Stimulated activated CD8-positive, alpha-beta memory T cell treated with anti-CD3 and anti-CD28 coated beads, Interleukin-4, amount 100 ng/mL, for 1 hour (primary cell): Measurements from ENCODE around the gene DDIT3.

Source experiments
- DNase-seq, 2 donors: peaks; one replicate each; pipeline ENCODE4 v3.0.0-alpha.2; 2020; ENCODE audit warnings: low read depth in 2 of 2, low spot score in 1 of 2

Gene DDIT3

DNA sequence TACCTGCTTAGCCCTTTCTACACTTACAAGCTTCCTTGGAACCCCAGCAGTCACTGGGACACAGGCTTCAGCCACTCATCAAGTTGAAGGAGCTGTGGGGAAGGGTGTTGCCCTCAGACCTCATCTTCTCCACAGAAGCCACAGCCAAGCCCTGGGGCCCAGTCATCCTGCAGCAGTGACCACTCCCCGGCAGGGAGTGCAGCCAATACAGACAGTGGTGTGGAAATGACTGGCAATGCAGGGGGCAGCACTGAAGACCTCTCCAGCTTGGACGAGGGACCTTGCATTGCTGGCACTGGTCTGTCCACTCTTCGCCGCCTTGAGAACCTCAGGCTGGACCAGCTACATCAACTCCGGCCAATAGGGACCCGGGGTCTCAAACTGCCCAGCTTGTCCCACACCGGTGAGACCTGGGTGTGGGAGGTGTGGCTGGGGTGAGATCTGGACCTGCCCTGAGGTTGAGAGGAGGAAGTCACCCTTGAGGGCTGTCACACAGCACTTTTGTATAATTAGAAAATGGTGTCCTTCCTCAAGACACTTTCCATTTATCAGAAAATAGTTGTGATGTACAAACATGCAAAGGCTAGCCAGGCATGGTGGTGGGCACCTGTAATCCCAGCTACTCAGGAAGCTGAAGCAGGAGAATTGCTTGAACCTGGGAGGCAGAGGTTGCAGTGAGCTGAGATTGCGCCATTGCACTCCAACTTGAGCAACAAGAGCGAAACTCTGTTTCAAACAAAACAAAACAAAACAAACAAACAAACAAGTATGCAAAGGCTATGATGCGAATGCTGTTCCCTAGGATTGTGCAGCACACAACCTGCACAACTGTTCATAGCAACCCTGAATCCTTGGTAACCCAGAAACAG, 50.8 kb downstream of the DDIT3 start:
- no peak for DNase-seq

DNA sequence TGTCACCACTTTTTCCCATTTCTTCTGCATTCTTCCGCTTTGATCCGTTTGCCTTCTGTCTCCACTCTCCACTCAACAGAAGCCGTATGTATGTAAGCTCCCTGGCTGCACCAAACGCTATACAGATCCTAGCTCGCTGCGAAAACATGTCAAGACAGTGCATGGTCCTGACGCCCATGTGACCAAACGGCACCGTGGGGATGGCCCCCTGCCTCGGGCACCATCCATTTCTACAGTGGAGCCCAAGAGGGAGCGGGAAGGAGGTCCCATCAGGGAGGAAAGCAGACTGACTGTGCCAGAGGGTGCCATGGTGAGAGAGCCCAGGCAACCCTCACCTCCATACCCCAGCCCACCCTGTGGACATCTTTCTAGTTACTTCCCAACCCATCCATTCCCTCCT, 52.4 kb downstream of the DDIT3 start:
- DNase-seq, result no peak

DNA sequence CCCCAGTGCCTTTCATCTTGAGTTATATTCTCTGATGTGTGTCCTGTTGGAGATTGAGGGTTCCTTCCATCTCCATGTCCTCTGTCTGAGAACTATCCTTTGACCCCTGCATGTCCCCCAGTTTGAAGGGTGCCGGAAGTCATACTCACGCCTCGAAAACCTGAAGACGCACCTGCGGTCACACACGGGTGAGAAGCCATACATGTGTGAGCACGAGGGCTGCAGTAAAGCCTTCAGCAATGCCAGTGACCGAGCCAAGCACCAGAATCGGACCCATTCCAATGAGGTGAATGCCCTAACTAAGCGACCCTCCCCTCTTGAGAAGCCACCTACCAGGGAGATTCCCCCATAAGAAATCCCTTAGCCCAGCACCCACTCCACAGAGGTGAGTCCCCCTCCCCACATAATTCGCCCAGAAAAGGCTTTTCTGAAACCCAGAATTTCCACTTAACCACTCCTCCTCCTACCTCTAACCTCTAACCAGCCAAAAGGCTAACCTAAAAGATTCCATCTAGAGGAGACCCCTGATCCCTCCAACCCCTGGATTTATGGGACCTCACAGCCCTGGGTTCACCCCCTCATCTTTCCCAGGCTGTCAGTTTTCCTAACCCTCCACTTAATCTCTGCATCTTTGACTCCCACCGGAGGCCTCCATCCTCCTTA, 53.0 kb downstream of the DDIT3 start:
- DNase-seq, result no peak
